NCI-H146 treated with DMSO at 0.1 percent for 48 hours (cell line): ENCODE measurements around the gene CNTN4.
"Not testable (repeated sequence)": the region's sequence is repeated elsewhere in the genome, so short reads cannot be mapped to it uniquely, and the experiment has no call there.

Experiments used
- DNase-seq: peaks from one replicate; lab custom pipeline; 2025; ENCODE audit not compliant: unreplicated experiment; lab: John Stamatoyannopoulos, UW

CNTN4 gene

DNA sequence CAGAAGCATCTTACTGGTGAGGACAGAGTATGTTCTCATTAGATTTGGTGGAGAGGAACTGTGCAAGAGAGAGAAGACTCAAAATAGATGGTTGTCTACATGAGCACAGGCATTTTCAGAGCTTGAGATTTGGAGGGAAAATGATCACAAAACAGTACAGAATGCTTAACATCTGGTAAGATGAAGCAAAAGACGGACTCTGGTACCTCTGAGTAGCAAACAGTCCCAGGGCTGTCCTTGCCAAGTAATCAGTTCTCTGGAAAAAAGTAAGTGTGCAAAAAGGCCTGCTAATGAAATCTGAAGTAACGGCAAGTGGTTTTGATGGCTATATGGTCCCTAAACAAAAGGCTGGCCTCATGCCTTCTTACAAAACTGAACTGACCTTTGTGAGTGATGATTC lies 414.2 kb downstream of the CNTN4 start:
- DNase-seq = no peak

DNA sequence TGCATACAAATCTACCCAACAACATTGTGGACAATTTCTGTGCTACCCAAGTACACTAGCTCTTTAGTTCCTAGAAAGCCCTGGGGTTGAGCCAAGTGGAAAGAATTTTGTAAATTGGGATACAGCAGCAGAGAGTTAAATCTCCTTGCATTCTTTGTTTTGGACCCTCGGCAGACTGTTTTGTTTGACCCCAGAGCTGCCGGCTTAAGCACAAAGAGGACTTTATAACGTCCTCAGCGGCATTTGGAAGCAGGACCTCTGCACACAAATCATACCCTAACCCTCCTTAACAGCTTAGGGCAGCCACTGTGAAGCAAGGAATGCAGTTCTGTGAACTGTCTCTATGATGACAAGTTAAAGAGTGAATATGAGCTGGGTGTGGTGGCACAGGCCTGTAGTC lies 415.3 kb downstream of the CNTN4 start:
- DNase-seq = no peak

DNA sequence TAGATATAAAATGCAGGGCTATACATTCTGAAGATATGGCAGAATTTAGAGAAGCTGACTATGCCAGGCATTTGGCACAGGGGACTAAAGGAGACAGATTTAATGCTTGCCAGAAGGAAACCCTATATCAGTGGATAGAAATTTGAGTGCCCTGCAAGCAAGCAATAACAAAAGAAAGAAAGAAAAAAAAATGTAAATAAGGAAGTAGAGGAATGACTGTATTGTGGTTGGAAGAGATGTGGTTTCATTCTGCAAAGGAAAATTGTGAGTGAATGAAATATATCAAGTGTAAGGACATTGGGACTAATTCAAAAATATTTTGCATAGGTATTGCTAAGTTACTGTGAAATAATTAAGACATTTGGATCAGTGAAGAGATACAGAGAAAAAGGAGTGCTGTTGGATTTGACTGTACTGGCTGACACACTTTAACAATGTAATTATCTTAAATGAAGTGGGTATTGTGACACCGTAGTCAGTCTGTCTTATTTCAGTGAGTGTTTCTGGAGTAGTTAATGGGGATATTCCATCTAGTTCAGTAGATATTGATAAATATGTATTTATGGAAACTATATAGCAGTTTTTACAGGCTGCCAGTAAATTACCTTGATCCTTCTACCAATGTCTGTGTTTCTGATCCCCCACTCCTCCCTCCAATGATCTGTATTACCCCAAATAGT lies 418.2 kb downstream of the CNTN4 start:
- DNase-seq = no peak

DNA sequence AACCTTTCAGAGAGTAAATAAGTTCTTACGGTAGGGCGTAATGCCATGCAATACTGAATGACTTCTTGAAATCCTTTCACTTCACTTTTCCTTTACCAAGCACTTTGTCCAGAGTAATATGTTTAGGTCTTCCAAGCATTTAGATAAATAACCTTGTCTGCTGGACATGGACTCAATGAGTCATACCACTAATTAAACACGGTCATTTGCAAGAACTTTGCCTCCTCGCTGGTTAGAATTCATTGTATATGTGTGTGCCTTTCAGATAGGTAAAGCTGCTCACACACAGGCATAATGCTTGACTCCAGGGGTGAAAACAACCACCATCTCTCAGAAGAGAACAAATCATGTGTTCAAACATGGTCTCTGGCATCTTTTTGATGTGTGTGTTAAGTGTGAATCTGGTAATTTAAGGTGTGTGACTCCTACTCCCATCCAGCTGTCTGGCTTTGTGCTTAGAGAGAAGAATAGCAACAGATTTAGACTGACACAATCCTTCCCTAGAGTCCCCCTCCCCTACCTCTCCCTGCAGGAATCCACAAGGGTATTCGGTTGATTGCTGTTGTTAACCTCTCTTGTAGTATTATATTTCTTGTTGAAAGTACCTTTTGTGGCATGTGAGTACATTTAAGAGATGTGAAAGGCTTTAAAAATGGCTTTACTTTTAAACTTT lies 419.0 kb downstream of the CNTN4 start:
- DNase-seq = peak; percentile 3

DNA sequence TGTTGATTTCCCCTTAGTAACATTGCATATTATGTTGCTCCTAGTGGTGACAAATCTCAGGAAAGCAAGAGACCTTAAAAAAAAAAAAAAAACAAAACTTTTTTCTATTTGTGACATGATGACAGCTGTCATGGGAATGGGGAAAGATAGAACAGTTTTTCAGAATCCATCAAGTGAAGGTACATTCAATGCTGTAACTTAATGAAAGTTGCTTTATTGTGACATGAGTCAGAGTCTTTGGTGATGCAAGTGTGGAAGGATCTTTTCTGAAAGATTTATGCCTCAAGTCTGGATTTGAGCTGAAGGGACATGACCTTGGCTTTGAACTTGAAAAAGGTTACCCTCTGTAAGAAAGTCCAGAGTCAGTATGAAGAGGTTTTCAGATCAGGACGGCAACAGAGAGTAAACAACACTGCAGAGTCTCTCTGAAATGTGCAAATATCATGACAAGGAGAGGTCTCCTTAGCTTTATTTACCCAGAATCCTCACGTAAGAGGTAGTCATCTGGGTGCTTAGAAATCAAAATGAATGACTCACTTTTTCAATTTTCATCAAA lies 424.7 kb downstream of the CNTN4 start:
- DNase-seq = no peak

DNA sequence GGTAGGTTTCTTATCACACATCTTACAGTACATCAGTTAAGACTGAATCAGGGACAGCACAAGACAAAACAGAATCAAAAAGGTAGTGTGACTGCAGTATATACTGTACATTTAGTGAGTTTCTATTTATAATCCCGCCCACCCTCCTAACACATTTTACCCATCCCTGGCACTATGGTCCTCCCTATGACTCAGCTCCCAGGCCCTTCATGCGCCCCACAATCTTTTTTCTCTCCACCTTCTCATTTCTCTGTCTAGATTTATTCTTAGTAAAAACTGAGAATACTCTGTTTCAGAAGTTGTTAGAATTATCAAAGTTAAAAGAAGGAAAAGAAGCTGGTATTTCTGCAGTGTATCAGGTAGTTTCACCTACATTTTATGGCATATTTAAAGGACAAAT lies 427.3 kb downstream of the CNTN4 start:
- no peak for DNase-seq

DNA sequence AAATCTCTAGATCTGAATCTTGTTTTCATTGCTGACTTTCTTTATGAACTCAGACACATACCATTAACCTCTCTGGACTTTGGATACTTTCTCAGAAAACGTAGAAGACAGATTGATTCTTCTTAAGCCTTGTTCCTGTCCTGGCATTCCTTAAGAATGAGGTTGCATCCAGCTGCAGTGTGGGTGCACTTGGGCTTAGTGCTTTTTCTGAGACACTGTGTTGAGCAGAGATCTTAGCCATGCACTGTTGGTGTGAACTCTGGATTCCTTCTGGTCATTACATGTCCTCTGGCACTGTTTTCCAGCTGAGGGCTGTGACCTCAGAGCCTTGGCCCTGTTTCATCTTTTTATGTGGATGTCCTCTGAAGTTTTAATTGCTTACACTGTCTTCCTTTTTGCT lies 428.3 kb downstream of the CNTN4 start:
- DNase-seq = no peak

DNA sequence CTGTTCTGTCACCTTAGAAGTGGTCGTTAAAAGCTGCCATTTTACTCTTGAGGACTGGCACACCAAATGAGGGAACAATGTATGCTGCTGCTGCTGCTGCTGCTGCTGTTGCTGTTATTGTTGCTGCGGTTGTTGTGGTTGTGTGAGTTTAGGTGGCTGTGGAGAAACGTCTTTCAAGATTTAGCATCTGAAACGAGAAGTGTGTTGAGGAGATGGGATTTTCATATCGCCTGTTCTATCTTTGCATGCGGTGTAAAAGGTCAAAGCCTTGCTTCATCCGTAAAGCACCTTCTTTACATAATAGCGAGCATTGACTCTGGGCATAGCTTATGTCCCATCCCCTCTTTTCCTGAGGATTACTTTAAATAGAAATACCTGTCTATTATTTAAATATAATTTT lies 428.7 kb downstream of the CNTN4 start:
- not testable (repeated sequence) for DNase-seq

DNA sequence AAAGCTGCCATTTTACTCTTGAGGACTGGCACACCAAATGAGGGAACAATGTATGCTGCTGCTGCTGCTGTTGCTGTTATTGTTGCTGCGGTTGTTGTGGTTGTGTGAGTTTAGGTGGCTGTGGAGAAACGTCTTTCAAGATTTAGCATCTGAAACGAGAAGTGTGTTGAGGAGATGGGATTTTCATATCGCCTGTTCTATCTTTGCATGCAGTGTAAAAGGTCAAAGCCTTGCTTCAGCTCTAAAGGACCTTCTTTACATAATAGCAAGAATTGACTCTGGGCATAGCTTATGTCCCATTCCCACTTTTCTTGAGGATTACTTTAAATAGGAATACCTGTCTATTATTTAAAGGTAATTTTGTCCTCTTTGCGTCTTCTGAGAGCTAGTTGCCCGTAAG lies 436.1 kb downstream of the CNTN4 start:
- not testable (repeated sequence) for DNase-seq

DNA sequence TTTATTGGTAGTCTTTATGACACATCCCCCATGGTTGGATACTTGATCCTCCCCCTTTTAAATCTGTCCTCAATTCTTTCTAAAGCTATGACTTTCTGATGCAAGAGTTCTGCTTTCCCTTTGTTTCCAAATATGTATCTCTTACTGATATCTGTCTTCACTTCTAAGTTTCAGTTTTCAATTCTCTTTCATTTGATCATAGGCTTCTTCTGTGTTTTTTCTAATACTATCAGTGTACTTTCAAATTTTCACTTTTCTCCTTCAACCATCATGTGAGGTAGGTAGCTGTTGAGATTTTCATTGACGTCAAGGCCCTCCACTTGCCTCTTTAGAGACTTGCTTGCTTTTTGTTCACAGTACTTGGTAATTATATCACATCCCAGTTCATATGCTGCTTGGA lies 436.5 kb downstream of the CNTN4 start:
- no peak for DNase-seq

DNA sequence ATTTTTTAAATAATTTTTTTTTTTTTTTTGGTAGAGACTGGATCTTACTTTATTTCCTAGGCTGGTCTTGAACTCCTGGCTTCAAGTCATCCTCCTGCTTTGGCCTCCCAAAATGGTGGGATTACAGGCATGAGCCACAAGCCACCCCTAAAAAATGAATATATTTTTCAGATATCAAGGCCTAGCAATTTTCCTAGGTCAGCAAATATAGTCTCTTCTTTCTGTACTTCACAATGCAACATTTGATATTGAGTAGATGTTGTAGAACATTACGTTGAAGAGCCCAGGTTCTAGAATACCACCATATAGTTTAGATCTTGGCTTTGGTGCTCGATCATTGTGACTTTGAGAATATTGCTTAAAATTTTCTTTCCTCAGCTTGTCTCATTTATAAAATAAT lies 437.9 kb downstream of the CNTN4 start:
- no peak for DNase-seq

DNA sequence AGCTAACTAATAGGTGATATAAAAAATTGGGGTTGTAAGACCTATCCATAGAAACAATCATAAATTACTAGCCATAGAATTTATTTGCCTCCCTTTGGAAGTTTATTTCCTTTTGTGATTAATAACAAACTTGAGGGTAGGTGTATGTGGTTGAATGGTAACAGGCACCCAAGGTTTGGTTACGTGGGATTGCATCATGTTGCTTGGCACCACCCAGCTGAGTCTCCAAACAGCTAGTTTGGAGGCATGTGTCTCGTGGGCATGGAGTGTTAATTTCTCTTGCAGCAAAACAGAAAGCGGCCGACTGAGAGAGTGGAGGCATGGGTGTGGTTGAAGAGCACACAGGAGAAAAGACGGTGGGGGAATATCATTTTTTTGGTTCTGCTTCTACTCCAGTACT lies 441.4 kb downstream of the CNTN4 start:
- DNase-seq = no peak

DNA sequence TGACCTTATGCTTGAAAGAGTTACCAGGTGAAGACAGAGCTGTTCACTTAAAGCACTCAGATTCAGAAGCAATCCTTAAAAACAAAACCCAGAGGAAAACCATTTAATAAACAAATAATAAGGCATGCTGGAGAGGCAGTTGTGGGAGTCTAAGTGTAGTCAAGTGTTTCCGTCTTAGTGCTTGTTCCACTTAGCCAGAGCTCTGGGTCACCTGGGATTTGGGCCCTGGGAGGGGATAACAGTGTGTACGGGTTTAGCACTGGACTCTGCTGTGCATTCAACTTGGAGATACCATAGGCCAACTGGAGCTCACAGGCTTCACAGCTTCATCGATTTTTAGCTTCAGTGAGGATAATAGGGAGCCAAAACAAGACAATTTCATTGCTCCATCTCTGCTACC lies 444.6 kb downstream of the CNTN4 start:
- DNase-seq = no peak

DNA sequence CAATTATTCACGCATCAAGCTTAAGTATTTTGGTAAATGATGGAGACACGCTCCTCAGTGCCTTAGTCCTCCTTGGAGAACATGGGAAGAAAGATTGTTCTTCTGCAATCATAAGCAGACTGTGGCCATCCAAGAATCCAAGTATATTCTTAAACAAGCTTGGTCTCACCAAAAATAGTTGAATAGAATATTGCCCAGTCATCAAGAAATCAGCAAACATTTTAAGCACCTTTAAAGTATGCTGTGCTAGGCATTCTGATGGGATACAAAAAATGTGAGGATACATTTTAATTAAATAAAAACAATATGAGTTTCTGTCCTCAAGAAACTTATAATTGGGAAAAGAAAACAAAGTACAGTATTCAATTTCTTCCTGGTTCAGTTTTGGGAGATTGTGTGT lies 445.5 kb downstream of the CNTN4 start:
- DNase-seq = no peak

DNA sequence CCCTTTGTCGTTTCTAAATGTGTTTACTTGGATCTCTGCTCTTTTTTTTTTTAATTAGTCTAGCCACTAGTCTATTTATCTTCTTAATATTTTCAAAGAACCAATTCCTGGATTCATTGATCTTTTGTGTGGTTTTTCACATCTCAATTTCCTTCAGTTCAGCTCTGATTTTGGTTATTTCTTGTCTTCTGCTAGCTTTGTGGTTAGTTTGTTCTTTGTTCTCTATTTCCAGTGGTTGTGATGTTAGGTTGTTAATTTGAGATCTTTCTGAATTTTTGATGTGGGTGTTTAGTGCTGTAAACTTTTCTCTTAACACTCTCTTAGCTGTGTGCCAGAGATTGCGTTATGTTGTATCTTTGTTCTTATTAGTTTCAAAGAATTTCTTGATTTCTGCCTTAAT lies 446.1 kb downstream of the CNTN4 start:
- DNase-seq = no peak

DNA sequence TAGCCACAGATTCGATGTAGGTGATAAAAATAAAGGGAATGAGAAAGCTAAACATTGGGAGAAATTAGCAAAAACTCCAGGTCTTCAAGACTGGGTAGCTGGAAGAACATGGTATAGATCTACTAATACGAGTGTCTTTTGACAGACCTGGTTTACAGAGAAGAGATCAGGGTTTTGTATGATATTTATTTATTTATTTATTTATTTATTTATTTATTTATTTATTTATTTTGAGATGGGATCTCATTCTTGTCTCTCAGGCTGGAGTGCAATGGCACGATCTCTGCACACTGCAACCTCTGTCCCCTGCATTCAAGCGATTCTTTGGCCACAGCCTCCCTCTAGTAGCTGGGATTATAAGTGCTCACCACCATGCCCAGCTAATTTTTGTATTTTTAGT lies 448.4 kb downstream of the CNTN4 start:
- DNase-seq = no peak

DNA sequence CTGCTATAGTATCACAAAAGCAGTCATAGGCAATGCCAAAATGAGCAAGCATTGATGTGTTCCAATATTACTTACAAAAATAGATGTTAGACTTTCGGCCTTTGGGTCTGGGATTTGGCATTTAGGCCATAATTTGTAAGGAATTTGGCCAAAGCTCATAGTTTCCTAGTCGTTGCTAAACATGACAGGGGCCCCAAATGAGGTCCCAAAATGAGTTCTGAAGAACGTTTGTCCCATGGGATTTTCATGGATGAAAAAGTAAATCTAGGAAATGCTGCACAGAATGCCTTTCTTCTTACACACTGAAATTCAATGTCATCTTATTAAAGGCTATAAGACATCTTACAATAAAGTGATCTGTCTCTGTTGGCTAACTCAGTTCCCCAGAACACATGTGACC lies 456.0 kb downstream of the CNTN4 start:
- no peak for DNase-seq

DNA sequence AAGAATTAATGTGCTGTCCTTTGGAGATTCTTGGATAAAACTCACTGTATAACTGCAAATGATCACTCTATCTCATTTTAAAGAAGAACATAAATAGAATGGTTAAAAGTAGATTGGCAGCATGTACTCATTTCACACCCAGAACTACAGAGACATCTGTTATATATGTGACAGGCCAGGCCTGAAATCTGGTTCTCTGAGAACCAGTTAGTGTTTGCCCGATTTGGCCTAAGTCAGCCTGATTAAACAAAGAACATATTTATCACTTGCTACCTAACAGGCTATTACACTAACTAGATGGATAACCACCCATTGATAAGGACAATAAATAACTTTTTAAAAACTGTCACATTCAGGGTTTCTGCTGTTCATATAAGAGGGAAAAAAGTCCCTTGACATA lies 460.1 kb downstream of the CNTN4 start:
- no peak for DNase-seq

DNA sequence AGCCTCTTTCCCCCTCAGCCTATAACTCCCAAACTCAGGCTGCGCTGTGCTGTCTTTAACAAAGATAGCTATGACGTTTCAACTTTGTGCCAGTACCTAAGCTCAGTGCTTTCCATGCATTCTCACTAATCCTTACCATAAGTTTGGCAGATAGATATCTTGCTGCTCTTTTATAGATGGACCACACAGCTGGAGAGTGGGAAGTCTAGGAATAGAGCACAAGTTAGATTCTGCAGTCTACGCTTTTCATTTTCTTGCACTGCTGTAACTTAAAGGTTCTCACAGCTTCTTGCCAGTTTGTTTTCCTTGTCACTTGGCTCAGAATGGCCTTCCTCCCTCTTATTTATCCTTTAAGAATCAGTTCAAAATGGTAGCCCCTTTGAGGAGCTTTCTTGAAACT lies 468.8 kb downstream of the CNTN4 start:
- no peak for DNase-seq

DNA sequence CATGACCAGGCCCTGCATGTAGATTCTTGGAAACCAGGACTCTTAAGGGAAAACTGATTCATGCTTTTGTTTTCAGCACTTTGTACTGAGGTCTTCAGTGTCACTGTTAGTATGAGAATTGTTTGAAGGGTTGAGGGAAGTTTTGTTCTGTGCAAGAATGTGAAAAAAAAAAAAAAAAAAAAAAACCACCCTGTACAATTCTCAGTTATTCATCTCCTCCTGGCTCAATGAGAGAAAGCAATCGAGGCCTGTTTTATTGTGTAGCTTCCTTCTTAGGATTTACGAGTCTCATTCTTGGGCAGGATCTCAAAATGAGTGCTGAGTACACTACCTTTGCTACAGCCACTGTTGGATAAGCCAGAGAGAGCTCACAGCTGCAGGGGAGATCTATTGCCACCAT lies 469.5 kb downstream of the CNTN4 start:
- no peak for DNase-seq

DNA sequence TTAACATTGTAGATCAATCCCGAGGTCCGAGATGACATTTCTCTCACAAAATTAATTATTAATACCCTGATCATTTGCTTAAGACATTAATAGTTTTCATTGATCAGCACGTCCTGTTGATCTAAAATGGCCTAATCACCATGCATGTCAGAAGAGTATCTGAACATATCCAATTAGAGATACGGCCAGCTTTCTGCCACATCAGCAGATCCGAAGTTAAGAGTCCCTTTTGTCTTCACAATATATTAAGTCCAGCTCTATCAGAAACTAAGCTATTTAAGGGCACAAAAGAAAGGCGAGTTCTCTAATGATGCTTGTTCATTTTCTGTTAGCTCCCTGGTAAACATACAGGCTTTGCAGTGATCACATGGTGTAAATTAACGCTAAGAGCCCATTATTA lies 470.3 kb downstream of the CNTN4 start:
- DNase-seq = no peak

DNA sequence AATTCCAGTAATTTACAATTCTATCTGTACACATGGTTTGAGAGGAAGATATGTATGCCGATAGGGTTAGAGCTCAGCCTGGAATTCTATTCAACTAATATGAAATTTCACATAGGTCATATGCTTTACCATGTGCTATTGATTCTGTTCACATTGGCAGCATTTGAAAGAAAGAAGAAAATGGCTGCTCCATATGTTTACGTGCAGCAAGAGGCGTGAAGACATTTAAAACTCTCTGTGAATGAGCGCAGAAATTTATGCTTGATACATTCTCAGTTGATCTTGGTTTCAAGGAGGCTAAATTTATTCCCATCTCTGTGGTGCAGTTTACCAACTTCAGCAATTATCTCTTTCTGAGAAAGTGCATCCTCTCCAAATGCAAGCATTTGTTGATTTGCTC lies 478.9 kb downstream of the CNTN4 start:
- no peak for DNase-seq

DNA sequence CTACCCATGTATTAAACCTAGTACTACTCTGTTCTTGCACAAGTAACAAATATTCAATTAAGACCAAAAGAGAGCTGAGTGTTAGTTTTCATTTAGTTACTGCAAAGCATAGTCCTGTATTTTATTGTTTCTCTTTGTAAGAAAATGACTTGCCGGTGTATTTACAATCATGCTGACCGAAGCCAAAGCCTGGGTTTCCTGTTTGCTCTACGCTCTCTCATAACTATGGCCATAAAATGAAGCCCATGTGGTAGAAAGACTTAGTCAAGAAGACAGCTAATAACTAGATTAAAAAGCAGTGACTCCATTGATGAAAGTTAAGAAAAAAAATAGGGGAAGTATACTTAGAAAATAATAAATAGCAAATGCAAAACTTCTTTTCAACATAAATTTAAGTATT lies 479.9 kb downstream of the CNTN4 start:
- no peak for DNase-seq
